Muscle layer of duodenum (tissue), 2 donors: ENCODE data around the gene MTCL1.

Experiments
- H3K27ac ChIP-seq: one replicate; pipeline ENCODE4 v1.7.0; 2013; ENCODE audit warnings: mild to moderate bottlenecking, low read length
- H3K27me3 ChIP-seq: one replicate; pipeline ENCODE4 v1.7.0; 2013; ENCODE audit warnings: low read depth, mild to moderate bottlenecking, control low read depth, low read length
- H3K36me3 ChIP-seq, 2 donors: one replicate each; pipeline ENCODE4 v1.7.0; 2013; ENCODE audit warnings: low read length in 2 of 2, control low read depth in 1 of 2, mild to moderate bottlenecking in 1 of 2; ENCODE audit not compliant: insufficient read depth in 2 of 2, control insufficient read depth in 1 of 2
- H3K4me1 ChIP-seq, 2 donors: one replicate each; pipeline ENCODE4 v1.7.0; 2013; ENCODE audit warnings: low read length in 2 of 2, mild to moderate bottlenecking in 2 of 2, control low read depth in 1 of 2, moderate library complexity in 1 of 2; ENCODE audit not compliant: insufficient read depth in 2 of 2, control insufficient read depth in 1 of 2
- H3K4me3 ChIP-seq, 2 donors: one replicate each; pipeline ENCODE4 v1.7.0; 2013; ENCODE audit warnings: low read length in 2 of 2, low read depth in 1 of 2, mild to moderate bottlenecking in 1 of 2
- H3K9me3 ChIP-seq, 2 donors: one replicate each; pipeline ENCODE4 v1.7.0; 2013; ENCODE audit warnings: low read length in 2 of 2, control low read depth in 1 of 2, mild to moderate bottlenecking in 1 of 2; ENCODE audit not compliant: control insufficient read depth in 1 of 2
- donor health status: healthy.

Gene MTCL1

DNA sequence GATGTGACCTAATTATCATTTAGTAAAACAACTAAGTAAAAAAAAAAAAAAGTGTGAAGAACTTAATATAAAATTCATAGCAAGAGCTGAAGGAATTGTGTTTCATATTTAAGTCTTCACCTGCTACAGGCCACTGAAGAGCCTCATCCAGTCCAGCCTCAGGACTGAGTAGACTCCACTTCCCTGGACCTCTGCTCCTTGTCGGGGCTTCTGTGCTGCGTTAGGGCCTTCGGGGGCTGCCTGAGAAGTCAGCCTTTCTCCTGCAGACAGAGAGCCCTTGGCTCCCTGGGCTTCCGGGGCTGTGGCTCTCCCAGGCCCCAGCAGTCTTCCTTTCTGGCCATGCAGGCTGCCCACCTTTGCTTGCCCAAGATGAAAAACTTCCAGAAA lies 95.5 kb downstream of the MTCL1 start:
- H3K27ac ChIP-seq: peak overlapping the region; percentile 52
- H3K4me1 ChIP-seq: peaks cover 0 to 4% of the 10 kb centered on the region in 2 donors
- H3K27me3 ChIP-seq: no peaks in the 10 kb centered on the region
- peaks cover 0 to 7% of the 10 kb centered on the region in 2 donors for H3K36me3 ChIP-seq
- H3K4me3 ChIP-seq: no peak overlapping the region
- H3K9me3 ChIP-seq: no peaks in the 10 kb centered on the region

GRCh38 chr18:8801263-8801901 lies 96.0 kb downstream of the MTCL1 start:
- no peak overlapping the region for H3K4me3 ChIP-seq
- no peaks in the 10 kb centered on the region for H3K27me3 ChIP-seq
- H3K9me3 ChIP-seq: no peaks in the 10 kb centered on the region
- H3K27ac ChIP-seq: peak overlapping the region; percentile 53
- peaks cover 0 to 4% of the 10 kb centered on the region in 2 donors for H3K4me1 ChIP-seq
- H3K36me3 ChIP-seq: peaks cover 0 to 3% of the 10 kb centered on the region in 2 donors

GRCh38 chr18:8802017-8802672 lies 96.8 kb downstream of the MTCL1 start:
- Histone ChIP-seq H3K9me3 (no peaks in the 10 kb centered on the region), H3K27ac (peak overlapping the region; percentile 53), H3K4me1 (peaks cover 0 to 4% of the 10 kb centered on the region in 2 donors), H3K36me3 (no peaks in the 10 kb centered on the region), H3K4me3 (no peak overlapping the region), H3K27me3 (no peaks in the 10 kb centered on the region)

DNA sequence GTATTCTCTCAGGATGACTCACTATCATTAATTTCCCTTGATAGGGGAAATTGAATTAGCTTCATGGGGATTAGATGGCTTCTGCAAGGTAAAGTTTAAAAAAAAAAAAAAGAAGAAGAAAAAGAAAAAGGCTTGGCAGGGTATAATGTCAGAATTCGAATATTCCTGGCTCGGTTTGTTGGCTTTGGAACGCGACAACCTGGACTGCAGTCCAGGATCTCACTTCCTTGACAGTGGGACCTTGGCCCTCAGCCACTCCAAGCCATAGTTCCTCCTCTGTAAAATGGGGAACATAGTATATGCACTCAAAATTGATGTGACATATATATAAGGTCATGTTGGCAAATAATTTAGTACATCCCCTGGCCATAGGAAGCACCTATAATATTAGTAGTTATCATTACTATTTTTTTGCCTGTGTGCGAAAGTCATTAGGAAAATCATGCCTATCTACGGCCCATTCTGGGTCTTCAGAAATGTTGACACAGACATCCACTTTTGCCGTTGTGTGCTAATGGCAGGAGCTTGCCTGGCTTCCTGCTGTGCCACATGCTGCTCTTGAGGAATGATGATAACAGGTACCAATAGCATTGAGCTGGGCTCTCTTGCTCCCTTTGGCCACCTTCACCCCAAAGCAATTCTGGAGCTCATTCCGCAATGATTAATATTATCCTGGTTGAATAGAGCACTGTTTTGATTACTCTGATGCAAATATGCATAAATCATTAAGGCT lies 97.9 kb downstream of the MTCL1 start:
- Histone ChIP-seq H3K36me3 (no peaks in the 10 kb centered on the region), H3K4me1 (peaks cover 0 to 4% of the 10 kb centered on the region in 2 donors), H3K4me3 (no peak overlapping the region), H3K27me3 (no peaks in the 10 kb centered on the region), H3K27ac (no peak overlapping the region), H3K9me3 (no peaks in the 10 kb centered on the region)

DNA sequence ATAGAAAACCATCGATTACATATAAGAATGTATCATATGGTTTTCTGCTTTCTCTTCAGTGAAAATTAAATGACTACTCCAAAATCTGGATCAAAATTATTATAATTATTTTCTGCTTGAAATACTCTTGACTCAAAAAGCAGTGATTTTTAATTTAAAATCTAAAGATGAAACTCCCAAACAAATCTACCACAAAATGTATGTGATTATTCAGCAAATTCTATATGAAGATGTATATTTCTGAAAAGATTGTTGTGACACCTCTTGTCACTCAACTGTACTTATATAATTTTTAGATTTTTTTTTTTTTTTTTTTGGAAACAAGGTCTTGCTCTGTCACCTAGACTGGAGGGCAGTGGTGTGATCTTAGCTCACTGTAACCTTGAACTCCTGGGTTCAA lies 98.6 kb downstream of the MTCL1 start:
- peaks cover 0 to 4% of the 10 kb centered on the region in 2 donors for H3K4me1 ChIP-seq
- no peak overlapping the region for H3K4me3 ChIP-seq
- no peak overlapping the region for H3K27ac ChIP-seq
- no peaks in the 10 kb centered on the region for H3K9me3 ChIP-seq
- no peaks in the 10 kb centered on the region for H3K27me3 ChIP-seq
- H3K36me3 ChIP-seq: peaks cover 0 to 4% of the 10 kb centered on the region in 2 donors

- H3K36me3 ChIP-seq: peaks cover 0 to 5% of the 10 kb centered on the region in 2 donors
- H3K4me1 ChIP-seq: no peaks in the 10 kb centered on the region
- no peak overlapping the region for H3K4me3 ChIP-seq
- H3K9me3 ChIP-seq: no peaks in the 10 kb centered on the region
- H3K27ac ChIP-seq: no peak overlapping the region
- no peaks in the 10 kb centered on the region for H3K27me3 ChIP-seq
These were observed 100.2 kb downstream of the MTCL1 start for GRCh38 chr18:8805552-8805951.

GRCh38 chr18:8806100-8806797 lies 100.9 kb downstream of the MTCL1 start:
- Histone ChIP-seq H3K27me3 (no peaks in the 10 kb centered on the region), H3K9me3 (no peaks in the 10 kb centered on the region), H3K36me3 (peaks cover 0 to 5% of the 10 kb centered on the region in 2 donors), H3K4me3 (no peak overlapping the region), H3K27ac (no peak overlapping the region), H3K4me1 (no peaks in the 10 kb centered on the region)

DNA sequence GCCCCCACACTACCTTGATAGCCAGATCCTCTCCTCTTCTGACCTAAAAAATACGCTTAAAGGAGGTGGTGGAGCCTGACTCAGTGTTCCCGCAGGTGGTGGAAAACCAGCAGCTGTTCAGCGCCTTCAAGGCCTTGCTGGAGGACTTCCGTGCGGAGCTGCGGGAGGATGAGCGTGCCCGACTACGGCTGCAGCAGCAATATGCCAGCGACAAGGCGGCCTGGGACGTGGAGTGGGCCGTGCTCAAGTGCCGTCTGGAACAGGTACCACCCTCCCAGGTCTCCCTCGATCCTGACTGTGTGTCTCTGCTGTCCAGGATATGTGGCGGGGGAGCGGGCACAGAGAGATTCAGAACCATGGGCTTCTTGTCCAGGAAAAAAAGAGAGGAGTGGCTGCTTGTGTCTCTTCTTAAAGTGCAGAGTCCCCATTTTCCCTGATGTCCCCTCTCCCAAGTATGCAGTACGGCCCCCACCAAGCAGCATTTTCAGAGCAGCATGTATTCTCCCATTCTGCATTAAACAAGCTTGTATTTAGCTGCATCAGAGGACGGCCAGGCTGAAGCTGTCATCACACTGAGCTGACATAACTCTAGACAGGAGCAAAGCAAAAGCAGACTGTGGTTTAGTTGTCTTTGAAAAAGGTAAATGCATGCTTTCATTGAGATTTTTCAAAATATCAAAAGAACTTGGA lies 101.6 kb downstream of the MTCL1 start:
- H3K27ac ChIP-seq: no peak overlapping the region
- H3K36me3 ChIP-seq: peaks cover 0 to 5% of the 10 kb centered on the region in 2 donors
- H3K4me1 ChIP-seq: no peaks in the 10 kb centered on the region

DNA sequence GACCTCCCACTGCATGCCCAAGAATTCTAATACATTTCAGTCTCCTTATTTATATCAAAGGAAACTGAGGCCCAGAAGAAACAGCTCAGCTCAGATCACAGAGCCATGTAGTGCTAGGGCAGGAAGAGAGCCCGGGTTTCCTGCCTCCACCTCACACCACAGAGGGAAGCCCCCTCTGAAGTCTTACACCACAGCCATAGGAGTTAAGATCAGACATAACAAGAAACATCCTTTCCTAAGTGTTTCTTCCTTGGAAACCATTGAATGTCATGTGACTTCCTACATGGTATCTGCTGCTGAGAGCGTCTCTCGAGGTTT lies 102.1 kb downstream of the MTCL1 start:
- no peaks in the 10 kb centered on the region for H3K9me3 ChIP-seq
- no peak overlapping the region for H3K27ac ChIP-seq
- peaks cover 0 to 5% of the 10 kb centered on the region in 2 donors for H3K36me3 ChIP-seq
- H3K27me3 ChIP-seq: no peaks in the 10 kb centered on the region
- no peaks in the 10 kb centered on the region for H3K4me1 ChIP-seq
- no peak overlapping the region for H3K4me3 ChIP-seq

More for the DNA sequence above, 101.6 kb downstream of the MTCL1 start:
- Histone ChIP-seq H3K27me3 (no peaks in the 10 kb centered on the region), H3K9me3 (no peaks in the 10 kb centered on the region), H3K4me3 (no peak overlapping the region)

DNA sequence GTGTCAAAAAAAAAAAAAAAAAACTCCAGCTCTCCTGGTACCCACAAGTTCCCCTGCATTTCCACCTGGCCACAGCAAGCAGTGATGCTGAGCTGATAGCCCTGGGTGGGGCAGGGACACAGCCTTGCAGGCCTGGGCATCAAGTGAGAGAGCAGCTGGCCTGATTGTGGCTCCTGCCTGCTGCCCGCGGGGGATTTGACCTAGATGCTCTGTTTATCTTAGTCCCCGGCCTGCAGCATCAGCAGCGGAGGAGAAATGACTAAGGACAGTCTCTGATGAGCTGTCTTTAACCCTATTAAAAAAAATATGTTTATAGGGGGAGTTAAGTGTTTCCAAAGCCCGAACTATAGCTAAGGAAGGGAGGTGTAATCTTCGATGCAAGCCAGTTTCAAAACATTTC lies 102.6 kb downstream of the MTCL1 start:
- H3K36me3 ChIP-seq: peaks cover 0 to 5% of the 10 kb centered on the region in 2 donors
- no peaks in the 10 kb centered on the region for H3K27me3 ChIP-seq
- no peak overlapping the region for H3K27ac ChIP-seq
- H3K4me1 ChIP-seq: no peaks in the 10 kb centered on the region
- no peaks in the 10 kb centered on the region for H3K9me3 ChIP-seq
- H3K4me3 ChIP-seq: no peak overlapping the region

- no peak overlapping the region for H3K4me3 ChIP-seq
- H3K36me3 ChIP-seq: peaks cover 0 to 8% of the 10 kb centered on the region in 2 donors
- no peaks in the 10 kb centered on the region for H3K27me3 ChIP-seq
- H3K9me3 ChIP-seq: no peaks in the 10 kb centered on the region
- H3K27ac ChIP-seq: no peak overlapping the region
- H3K4me1 ChIP-seq: no peaks in the 10 kb centered on the region
These were observed 104.2 kb downstream of the MTCL1 start for GRCh38 chr18:8809514-8809913.
